Nephron progenitor cell (in vitro differentiated cells): ENCODE data around the gene DAD1.

ENCODE experiments used
- DNase-seq: peaks from one replicate; pipeline ENCODE4 v3.0.0; 2021
- H3K27ac Mint-ChIP-seq: 2 replicates; pipeline ENCODE4 v1.8.0; 2021; ENCODE audit warnings: mild to moderate bottlenecking, moderate library complexity, mixed read lengths
- H3K27me3 Mint-ChIP-seq: 2 replicates; pipeline ENCODE4 v1.8.0; 2021; ENCODE audit warnings: mild to moderate bottlenecking, low read depth, mixed read lengths; ENCODE audit not compliant: poor library complexity
- H3K36me3 Mint-ChIP-seq: 2 replicates; pipeline ENCODE4 v1.8.0; 2021; ENCODE audit warnings: low read depth, mixed read lengths
- H3K4me1 Mint-ChIP-seq: 2 replicates; pipeline ENCODE4 v1.8.0; 2021; ENCODE audit warnings: mixed read lengths
- H3K4me3 Mint-ChIP-seq: 2 replicates; pipeline ENCODE4 v1.8.0; 2021; ENCODE audit warnings: mild to moderate bottlenecking, moderate library complexity, mixed read lengths
- H3K9me3 Mint-ChIP-seq: 2 replicates; pipeline ENCODE4 v1.8.0; 2021; ENCODE audit warnings: mild to moderate bottlenecking, moderate library complexity, mixed read lengths
- CTCF ChIP-seq: fragments of 200-600 bp; sonication (generic); IDR thresholded peaks from 2 replicates; pipeline ENCODE4 v1.5.0; 2021; ENCODE audit warnings: antibody characterized with exemption

The DAD1 gene

DNA sequence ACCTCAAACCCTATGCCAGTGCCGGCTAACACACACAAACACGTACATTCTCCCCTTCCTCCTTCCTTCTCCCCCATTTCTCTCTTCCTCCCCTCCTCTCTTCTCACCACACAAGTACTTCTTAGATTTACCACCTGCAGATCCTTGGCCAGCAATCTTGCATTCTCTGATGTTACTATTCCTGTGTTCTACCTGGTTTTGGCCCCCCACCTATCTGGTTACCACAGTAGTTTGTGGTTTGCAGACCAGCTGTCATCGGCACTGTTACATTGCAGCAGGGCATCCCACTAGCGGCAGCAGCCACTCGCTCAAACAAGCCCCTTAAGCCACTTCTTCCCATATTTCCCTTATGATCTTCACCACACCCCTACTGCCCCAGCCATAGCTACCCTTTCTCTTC is 13.0 kb upstream of the DAD1 start:
- Mint-ChIP-seq H3K4me1 (peaks cover 31% of the 10 kb centered on the region), H3K27ac (no peak overlapping the region), H3K4me3 (no peak overlapping the region), H3K27me3 (peaks cover 6% of the 10 kb centered on the region), H3K36me3 (peaks cover 42% of the 10 kb centered on the region), H3K9me3 (no peaks in the 10 kb centered on the region)
- no peak for DNase-seq
- TF ChIP-seq CTCF: no peak

GRCh38 chr14:22601456-22601855 is 12.4 kb upstream of the DAD1 start:
- H3K4me1 Mint-ChIP-seq: peaks cover 31% of the 10 kb centered on the region
- no peak overlapping the region for H3K4me3 Mint-ChIP-seq
- H3K36me3 Mint-ChIP-seq: peaks cover 42% of the 10 kb centered on the region
- TF ChIP-seq CTCF: no peak
- peaks cover 6% of the 10 kb centered on the region for H3K27me3 Mint-ChIP-seq
- DNase-seq: no peak
- H3K9me3 Mint-ChIP-seq: no peaks in the 10 kb centered on the region
- no peak overlapping the region for H3K27ac Mint-ChIP-seq

DNA sequence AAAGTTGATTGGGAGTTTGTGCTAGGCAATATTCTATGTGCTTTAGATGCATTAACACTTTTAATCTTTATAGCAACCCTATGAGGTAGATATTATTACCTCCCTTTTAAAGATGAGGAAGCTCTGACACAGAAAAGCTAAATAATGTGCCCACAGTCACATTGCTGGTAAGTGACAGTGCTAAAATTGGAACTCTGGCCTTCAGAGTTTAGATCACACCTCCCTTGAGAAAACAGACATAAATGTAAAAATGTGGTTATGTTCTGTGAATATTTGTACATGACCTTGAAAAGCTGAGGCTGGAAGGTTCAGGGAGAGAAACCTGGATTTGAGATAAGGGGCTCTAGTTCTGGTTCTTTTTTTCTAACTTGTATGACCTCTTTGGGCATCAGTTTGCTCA is 11.0 kb upstream of the DAD1 start:
- H3K27ac Mint-ChIP-seq: no peak overlapping the region
- peak overlapping the region; percentile 96 for H3K4me3 Mint-ChIP-seq

DNA sequence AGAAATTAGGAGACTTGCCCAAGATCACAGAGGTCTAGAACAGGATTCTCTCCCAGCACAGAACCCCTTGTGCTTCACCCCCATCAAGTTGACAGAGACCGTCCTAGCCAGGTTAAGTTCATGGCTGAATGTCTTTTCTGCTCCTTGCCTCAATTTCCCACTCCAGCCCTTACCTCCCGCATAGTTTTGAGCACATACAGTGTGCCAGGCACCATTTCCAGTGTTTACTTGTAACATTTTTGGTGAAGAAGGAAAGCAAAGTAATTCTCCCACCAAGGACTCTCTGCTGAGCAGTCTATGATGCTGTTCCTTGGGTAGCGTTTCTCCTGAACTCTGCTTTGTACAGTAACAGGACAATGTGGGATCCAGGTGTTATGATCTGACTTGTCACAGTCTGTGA is 10.3 kb upstream of the DAD1 start:
- H3K27me3 Mint-ChIP-seq: peaks cover 6% of the 10 kb centered on the region
- no peaks in the 10 kb centered on the region for H3K9me3 Mint-ChIP-seq
- H3K4me1 Mint-ChIP-seq: peaks cover 31% of the 10 kb centered on the region
- no peak for DNase-seq
- TF ChIP-seq CTCF: no peak
- H3K36me3 Mint-ChIP-seq: peaks cover 24% of the 10 kb centered on the region
- H3K27ac Mint-ChIP-seq: no peak overlapping the region
- peak overlapping the region; percentile 96 for H3K4me3 Mint-ChIP-seq

More for the DNA sequence above, 11.0 kb upstream of the DAD1 start:
- H3K4me1 Mint-ChIP-seq: peaks cover 31% of the 10 kb centered on the region
- peaks cover 6% of the 10 kb centered on the region for H3K27me3 Mint-ChIP-seq
- H3K36me3 Mint-ChIP-seq: peaks cover 28% of the 10 kb centered on the region
- no peaks in the 10 kb centered on the region for H3K9me3 Mint-ChIP-seq
- no peak for TF ChIP-seq CTCF
- DNase-seq: no peak

DNA sequence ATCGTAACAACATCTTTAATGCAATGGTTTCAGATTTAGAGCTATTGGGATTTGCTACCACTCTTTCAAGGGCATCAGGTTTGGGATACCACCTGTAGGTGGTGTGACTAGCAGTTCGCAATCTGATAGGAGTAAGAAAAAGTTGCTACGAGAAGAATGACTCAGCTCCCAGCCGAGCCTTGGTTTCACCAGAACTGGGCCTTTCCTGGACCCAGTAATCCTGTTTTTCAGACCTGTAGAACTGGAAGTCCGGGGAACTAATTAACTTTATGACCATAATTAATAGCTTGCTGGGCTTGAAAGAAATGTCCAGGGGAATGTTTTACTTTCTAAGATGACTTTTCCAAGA is 9.8 kb upstream of the DAD1 start:
- Mint-ChIP-seq H3K4me1 (peaks cover 31% of the 10 kb centered on the region), H3K36me3 (peaks cover 23% of the 10 kb centered on the region)

More for the DNA sequence above, 9.8 kb upstream of the DAD1 start:
- TF ChIP-seq CTCF: no peak
- peak overlapping the region; percentile 96 for H3K4me3 Mint-ChIP-seq
- peaks cover 6% of the 10 kb centered on the region for H3K27me3 Mint-ChIP-seq
- no peak for DNase-seq
- no peak overlapping the region for H3K27ac Mint-ChIP-seq
- no peaks in the 10 kb centered on the region for H3K9me3 Mint-ChIP-seq
